ENCODE data around the gene SLC39A11.

GRCh38 chr17:72826602-72827001, 265.9 kb downstream of the SLC39A11 start:
- TF ChIP-seq CTCF (IDR thresholded peaks at IDR 0.05) = no peak
- TF ChIP-seq POLR2A (IDR thresholded peaks at IDR 0.05) = no peak

All from body of pancreas (tissue), 4 donors.